KG1 (cell line): ENCODE results near the gene C1RL.
A peak's percentile ranks its signal among the peaks of the same experiment; 100 is the strongest.
"Not testable (repeated sequence)": the region's sequence is repeated elsewhere in the genome, so short reads cannot be mapped to it uniquely, and the experiment has no call there.

Experiments used
- DNase-seq: peaks from one replicate; lab custom pipeline; 2025; lab: John Stamatoyannopoulos, UW

The C1RL gene

GRCh38 chr12:7061596-7061995, 47.4 kb downstream of the C1RL start:
- no peak for DNase-seq

GRCh38 chr12:7061138-7061537, 47.9 kb downstream of the C1RL start:
- no peak for DNase-seq

- DNase-seq: no peak
Measured at GRCh38 chr12:7060353-7060954, 48.6 kb downstream of the C1RL start, which contains the start of gene C1S. Gene C1S, plus strand, starts transcription at chr12:7060718. Its CDS starts 1,195 bp downstream, at chr12:7061913.

- no peak for DNase-seq
Measured at GRCh38 chr12:7059780-7060179, 49.2 kb downstream of the C1RL start.

- DNase-seq: no peak
Measured at GRCh38 chr12:7058850-7059395, 50.1 kb downstream of the C1RL start.

- DNase-seq: no peak
Measured at GRCh38 chr12:7058163-7058845, 50.7 kb downstream of the C1RL start.

- not testable (repeated sequence) for DNase-seq
Measured at GRCh38 chr12:7055736-7056135, 53.3 kb downstream of the C1RL start.

- DNase-seq: no peak
Measured at GRCh38 chr12:7054925-7055324, 54.1 kb downstream of the C1RL start.

GRCh38 chr12:7049973-7050372, 59.0 kb downstream of the C1RL start:
- DNase-seq: not testable (repeated sequence)

- not testable (repeated sequence) for DNase-seq
Measured at GRCh38 chr12:7049445-7049951, 59.5 kb downstream of the C1RL start.

GRCh38 chr12:7047306-7047705, 61.7 kb downstream of the C1RL start:
- peak; percentile 61 for DNase-seq

GRCh38 chr12:7046383-7047105, 62.5 kb downstream of the C1RL start:
- DNase-seq: no peak

- no peak for DNase-seq
Measured at GRCh38 chr12:7045913-7046312, 63.1 kb downstream of the C1RL start.
